WI38 (cell line): Measurements from ENCODE around the gene C17orf114.

ENCODE experiments used
- H3K4me3 ChIP-seq: 2 replicates; pipeline ENCODE4 v1.5.1; 2011; ENCODE audit warnings: low read depth, mild to moderate bottlenecking, control low read depth, low read length
- TF ChIP-seq, protein P1 (sequence below): IDR thresholded peaks from 2 replicates; pipeline ENCODE4 v1.5.1; 2012; ENCODE audit warnings: low read depth, mild to moderate bottlenecking, control low read depth, low read length

Gene C17orf114

DNA sequence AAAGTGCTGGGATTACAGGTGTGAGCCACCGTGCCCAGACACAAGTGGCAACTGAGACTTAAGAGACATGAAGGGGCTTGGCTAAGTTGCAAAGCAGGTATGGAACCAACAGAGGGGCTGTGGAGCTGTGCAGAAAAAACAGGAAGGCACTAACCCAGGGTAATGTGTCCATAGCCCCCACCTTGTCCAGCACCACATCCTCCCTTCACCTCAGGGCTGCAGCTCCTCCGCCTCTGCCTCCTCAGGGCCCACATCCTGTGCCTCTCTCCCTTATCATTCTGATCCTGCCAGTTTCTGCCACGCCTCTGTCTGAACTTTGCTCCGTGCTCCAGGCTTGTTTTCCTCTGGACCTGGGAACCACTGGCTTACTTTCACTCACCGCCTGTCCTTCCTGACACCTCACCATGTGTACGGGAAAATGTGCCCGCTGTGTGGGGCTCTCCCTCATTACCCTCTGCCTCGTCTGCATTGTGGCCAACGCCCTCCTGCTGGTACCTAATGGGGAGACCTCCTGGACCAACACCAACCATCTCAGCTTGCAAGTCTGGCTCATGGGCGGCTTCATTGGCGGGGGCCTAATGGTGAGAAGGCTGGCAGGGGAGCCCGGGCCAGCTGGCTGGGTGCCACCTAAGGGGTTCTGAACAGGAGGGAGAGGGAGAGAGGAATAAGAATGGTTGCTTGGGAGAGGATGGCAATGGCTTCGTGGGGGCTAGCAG, 30.5 kb downstream of the C17orf114 start, which contains the start of gene TM4SF5:
Gene TM4SF5 (plus strand): TSS at position 368 of the 716 bp plus-strand sequence. CDS start 37 bp downstream, at position 405.
- TF ChIP-seq, protein P1, sequence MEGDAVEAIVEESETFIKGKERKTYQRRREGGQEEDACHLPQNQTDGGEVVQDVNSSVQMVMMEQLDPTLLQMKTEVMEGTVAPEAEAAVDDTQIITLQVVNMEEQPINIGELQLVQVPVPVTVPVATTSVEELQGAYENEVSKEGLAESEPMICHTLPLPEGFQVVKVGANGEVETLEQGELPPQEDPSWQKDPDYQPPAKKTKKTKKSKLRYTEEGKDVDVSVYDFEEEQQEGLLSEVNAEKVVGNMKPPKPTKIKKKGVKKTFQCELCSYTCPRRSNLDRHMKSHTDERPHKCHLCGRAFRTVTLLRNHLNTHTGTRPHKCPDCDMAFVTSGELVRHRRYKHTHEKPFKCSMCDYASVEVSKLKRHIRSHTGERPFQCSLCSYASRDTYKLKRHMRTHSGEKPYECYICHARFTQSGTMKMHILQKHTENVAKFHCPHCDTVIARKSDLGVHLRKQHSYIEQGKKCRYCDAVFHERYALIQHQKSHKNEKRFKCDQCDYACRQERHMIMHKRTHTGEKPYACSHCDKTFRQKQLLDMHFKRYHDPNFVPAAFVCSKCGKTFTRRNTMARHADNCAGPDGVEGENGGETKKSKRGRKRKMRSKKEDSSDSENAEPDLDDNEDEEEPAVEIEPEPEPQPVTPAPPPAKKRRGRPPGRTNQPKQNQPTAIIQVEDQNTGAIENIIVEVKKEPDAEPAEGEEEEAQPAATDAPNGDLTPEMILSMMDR = no peak
- H3K4me3 ChIP-seq = no peak within 1 kb of the TSS

DNA sequence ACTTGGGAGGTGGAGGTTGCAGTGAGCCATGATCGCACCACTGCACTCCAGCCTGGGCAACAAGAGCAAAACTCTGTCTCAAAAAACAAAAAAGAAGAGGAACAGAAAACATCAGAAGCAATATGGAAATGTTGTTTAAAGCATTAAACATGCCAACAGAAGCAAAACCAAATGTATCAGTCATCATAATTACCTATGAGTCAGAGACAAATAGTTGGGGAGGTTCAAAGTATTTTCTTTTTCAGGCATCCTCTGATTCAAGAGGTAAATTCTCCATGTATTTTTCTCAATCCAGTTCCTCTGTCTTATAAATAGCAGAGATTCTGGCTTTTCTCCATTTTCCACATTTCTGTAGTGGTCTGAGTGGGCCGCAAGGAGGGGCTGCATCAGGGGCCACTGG, 32.5 kb downstream of the C17orf114 start:
- TF ChIP-seq, protein P1 = no peak
- no peak overlapping the region for H3K4me3 ChIP-seq

DNA sequence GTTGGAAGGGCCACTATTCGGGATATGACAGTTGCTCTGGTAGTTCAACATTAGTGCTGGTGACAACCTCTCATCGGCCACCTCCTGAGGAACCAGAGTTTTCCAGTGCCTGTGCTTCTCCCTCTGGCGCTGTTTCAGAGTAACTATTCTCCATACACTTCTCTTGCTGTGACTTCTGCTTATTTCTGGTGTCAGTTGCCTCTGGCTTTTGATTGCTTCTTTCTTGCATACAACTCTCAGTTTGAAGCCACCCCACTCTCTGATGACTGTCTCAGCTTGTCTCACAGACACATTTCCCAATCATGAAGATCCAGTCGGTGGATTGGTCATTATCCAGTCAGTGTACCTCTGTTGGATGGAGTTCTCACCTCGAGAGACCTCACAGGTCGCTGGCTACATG, 33.8 kb downstream of the C17orf114 start:
- no peak overlapping the region for H3K4me3 ChIP-seq
- TF ChIP-seq, protein P1 = no peak

DNA sequence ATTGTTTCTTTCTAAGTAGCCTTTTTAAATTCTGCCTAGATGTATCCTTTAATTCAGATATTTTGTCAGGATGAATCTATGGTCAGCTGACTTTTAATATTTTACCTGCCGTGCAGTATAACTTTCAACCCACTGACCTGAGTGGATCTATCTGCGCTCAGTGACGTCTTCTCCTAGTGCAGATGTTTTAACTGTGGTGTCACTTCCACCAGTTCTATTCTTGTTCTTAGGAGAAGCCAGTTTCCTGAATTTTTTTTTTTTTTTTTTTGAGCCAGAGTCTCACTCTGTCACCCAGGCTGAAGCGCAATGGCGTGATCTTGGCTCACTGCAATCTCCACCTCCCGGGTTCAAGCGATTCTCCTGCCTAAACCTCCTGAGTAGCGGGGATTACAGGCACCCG, 35.4 kb downstream of the C17orf114 start:
- no peak overlapping the region for H3K4me3 ChIP-seq
- TF ChIP-seq, protein P1 = no peak

DNA sequence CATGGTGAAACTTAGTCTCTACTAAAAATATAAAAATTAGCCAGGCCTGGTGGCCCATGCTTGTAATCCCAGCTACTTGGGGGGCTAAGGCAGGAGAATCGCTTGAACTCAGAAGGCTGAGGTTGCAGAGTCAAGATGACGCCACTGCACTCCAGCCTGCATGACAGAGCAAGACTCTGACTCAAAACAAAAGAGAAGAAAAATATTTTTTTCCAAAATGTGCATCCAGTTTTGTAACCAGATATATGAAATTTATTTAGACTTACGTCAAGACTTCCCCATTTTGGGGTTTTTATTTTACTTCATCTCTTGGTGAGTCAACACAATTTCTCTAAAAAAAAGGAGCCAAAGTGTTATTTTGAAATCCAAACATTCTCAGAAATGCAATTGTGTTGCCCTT, 35.9 kb downstream of the C17orf114 start:
- TF ChIP-seq, protein P1 = no peak

DNA sequence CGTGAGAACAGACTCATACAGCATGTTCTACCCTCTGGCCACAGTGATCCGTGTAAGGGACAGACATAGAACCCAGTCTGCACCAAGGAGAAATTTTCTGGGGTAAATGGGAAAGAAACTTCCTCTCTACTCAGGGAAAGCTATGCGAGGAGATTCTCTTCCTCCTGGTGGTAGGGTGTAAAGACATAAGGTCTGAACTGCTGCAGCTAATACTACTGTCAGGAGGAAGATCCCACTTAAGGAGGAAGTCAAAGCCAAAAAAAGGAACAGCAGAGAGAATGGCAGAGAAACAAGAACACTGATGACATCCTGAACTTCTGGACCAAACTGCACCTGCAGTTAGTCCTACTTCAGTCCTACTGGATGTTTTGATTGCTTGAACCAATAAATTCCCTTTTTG, 37.5 kb downstream of the C17orf114 start:
- TF ChIP-seq, protein P1 = no peak
- H3K4me3 ChIP-seq = no peak overlapping the region

More for the DNA sequence above, 35.9 kb downstream of the C17orf114 start:
- no peak overlapping the region for H3K4me3 ChIP-seq

DNA sequence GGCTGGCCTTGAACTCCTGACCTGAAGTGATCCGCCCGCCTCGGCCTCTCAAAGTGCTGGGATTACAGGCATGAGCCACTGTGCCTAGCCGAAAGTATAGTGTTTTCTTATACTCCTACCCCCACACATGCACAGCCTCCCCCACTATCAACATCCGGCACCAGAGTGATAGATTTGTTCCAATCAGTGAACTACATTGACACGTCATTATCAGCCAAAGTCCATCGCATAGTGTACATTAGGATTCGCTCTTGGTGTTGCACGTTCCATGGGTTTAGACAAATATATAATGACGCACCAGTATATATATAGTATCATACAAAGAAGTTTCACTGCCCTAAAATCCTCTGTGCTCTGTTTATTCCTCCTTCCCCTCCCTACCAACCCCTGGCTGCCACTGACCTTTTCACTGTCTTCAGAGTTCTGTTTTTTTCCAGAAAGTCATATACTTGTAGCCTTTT, 42.3 kb downstream of the C17orf114 start:
- TF ChIP-seq, protein P1 = no peak
- H3K4me3 ChIP-seq = no peak overlapping the region
